SU-DHL-6 (cell line): ENCODE data around the gene SHISA5.

Experiments
- H2AFZ ChIP-seq: fragments of 200-600 bp; sonication (generic); 2 replicates; pipeline ENCODE4 v1.6.1; 2014; ENCODE audit warnings: low read depth, mild to moderate bottlenecking, moderate library complexity, mixed read lengths, antibody characterized with exemption, low read length; ENCODE audit not compliant: severe bottlenecking
- H3F3A ChIP-seq: fragments of 200-600 bp; shearing (Covaris generic); 2 replicates; pipeline ENCODE4 v1.6.0; 2016; ENCODE audit warnings: antibody characterized with exemption, mild to moderate bottlenecking; ENCODE audit not compliant: insufficient read depth
- H3K27ac ChIP-seq: fragments of 200-600 bp; sonication (generic); 2 replicates; pipeline ENCODE4 v1.5.1; 2016; ENCODE audit warnings: low read depth, mild to moderate bottlenecking, low read length, moderate library complexity, mixed read lengths
- H3K27me3 ChIP-seq: fragments of 200-600 bp; sonication (generic), shearing (Covaris generic); 2 replicates; pipeline ENCODE4 v1.6.0; 2014; ENCODE audit warnings: mild to moderate bottlenecking, low read length
- H3K36me3 ChIP-seq: fragments of 200-600 bp; sonication (generic); 2 replicates; pipeline ENCODE4 v1.6.1; 2014; ENCODE audit warnings: mild to moderate bottlenecking, low read length, mixed read lengths
- H3K4me2 ChIP-seq: fragments of 300-600, 200-600 bp; shearing (Covaris generic), sonication (generic); 2 replicates; pipeline ENCODE4 v1.6.0; 2014; ENCODE audit warnings: low read length, low read depth, mild to moderate bottlenecking; ENCODE audit not compliant: poor library complexity, severe bottlenecking
- H3K4me3 ChIP-seq: fragments of 200-600 bp; sonication (generic); 2 replicates; pipeline ENCODE4 v1.5.1; 2014; ENCODE audit warnings: antibody characterized with exemption, low read length, mild to moderate bottlenecking, mixed read lengths; ENCODE audit not compliant: insufficient read depth, poor library complexity, severe bottlenecking
- H3K79me2 ChIP-seq: fragments of 200-600 bp; sonication (generic); 2 replicates; pipeline ENCODE4 v1.6.1; 2014; ENCODE audit warnings: mild to moderate bottlenecking, low read length, moderate library complexity; ENCODE audit not compliant: insufficient read depth
- H3K9ac ChIP-seq: fragments of 200-600 bp; sonication (generic); 2 replicates; pipeline ENCODE4 v1.7.0; 2014; ENCODE audit warnings: mild to moderate bottlenecking, low read length
- H3K9me2 ChIP-seq: fragments of 200-600 bp; sonication (generic); replicated peaks from 2 replicates; pipeline ENCODE4 v1.6.1; 2014; ENCODE audit warnings: low read length; ENCODE audit not compliant: insufficient read depth
- H3K9me3 ChIP-seq: fragments of 200-600 bp; sonication (generic); 2 replicates; pipeline ENCODE4 v1.6.1; 2014; ENCODE audit warnings: low read length, mixed read lengths; ENCODE audit not compliant: insufficient read depth
- H4K20me1 ChIP-seq: fragments of 200-600 bp; sonication (generic); 2 replicates; pipeline ENCODE4 v1.6.1; 2014; ENCODE audit warnings: low read depth, mild to moderate bottlenecking, antibody characterized with exemption, low read length, moderate library complexity, mixed read lengths
- EZH2phosphoT487 ChIP-seq: fragments of 200-600 bp; sonication (generic), shearing (Covaris generic); conservative IDR thresholded peaks from 2 replicates; pipeline ENCODE4 v1.6.1; 2018; ENCODE audit warnings: mild to moderate bottlenecking, antibody characterized with exemption, low read length, moderate library complexity, mixed read lengths
- TF ChIP-seq, protein P1 (sequence below): fragments of 200-600 bp; sonication (generic); IDR thresholded peaks from one replicate; pipeline ENCODE4 v1.5.1; 2017; ENCODE audit warnings: antibody characterized with exemption, mild to moderate bottlenecking, low read length, moderate library complexity; ENCODE audit not compliant: insufficient read depth, poor library complexity, severe bottlenecking

SHISA5 gene

DNA sequence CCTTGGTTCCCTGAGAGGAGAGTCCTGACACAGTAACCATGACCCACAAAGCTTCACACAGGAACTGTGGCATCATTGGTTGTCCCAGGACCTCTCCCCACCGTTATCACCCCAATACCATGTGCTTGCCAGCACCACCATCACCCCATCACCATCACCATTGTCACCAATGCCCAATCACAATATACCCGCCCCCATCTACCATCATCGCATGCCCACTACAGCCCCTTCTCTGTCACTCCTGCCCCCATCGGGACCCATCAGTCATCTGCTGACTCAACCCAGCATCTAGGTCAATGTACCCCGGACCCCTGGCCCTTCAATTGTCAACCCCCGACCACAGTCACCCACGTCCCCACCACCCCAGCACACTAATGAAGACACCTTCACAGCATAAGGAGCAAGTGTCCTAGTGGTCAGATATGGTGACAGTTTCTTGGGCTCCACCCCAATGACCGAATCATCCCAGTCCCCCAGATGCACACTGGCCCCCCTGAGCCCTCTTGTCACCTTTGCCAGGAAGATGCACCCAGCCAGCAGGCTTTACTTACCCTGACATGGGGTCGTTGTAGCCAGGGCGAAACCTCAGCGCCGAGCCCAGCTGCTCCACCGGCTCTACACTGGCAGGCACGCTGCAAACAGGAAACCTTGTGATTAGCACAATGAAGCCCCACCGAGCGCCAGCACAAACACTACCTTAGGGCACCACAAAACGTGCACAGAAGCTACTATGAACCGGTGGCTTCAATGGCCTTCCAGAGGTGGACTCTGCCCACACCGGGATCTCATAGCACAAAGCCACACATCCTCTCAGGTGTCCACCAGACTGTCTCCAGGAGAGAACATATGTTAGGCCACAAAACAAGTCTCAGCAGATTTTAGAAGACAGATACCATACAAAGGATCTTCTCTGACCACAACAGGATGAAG, 25.1 kb downstream of the SHISA5 start:
- H3K4me3 ChIP-seq, result no peak overlapping the region
- peak overlapping the region; percentile 45 for H3K27ac ChIP-seq

DNA sequence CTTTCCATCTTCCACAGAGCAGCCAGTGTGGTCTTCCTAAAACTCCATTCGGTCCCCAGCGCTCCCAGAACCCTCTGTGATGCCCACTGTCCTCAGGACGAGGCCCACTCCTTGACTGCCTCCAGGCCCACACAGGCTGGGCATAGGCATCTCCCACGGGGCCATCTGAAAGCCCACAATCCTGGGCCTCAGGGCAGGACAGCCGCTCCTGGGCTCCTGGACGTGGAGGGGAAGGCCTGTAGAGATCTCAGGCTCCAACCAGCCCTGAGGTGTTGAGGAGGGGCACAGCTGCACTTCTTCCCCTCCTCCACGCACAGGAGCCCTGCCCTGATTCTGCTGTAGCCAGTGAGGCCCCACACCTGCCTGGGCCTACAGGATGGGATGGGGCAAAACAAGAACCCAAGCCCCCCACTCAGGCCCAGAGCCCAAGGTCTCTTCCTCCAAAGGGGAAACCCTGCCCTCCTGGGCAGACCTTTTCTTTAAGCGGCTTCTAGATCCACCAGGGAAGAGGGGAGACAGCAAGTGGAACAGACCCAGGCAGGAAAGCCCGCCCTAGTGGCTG, 25.9 kb downstream of the SHISA5 start:
- no peak overlapping the region for H3K4me3 ChIP-seq
- no peaks in the 10 kb centered on the region for H4K20me1 ChIP-seq
- H3K9me2 ChIP-seq, result no peaks in the 10 kb centered on the region
- H2AFZ ChIP-seq, result no peak overlapping the region
- H3K27ac ChIP-seq, result no peak overlapping the region
- H3K27me3 ChIP-seq, result no peaks in the 10 kb centered on the region
- H3K79me2 ChIP-seq, result no peaks in the 10 kb centered on the region
- no peak overlapping the region for H3K4me2 ChIP-seq
- no peaks in the 10 kb centered on the region for H3K36me3 ChIP-seq
- H3K9me3 ChIP-seq, result no peaks in the 10 kb centered on the region
- TF ChIP-seq, protein P1, sequence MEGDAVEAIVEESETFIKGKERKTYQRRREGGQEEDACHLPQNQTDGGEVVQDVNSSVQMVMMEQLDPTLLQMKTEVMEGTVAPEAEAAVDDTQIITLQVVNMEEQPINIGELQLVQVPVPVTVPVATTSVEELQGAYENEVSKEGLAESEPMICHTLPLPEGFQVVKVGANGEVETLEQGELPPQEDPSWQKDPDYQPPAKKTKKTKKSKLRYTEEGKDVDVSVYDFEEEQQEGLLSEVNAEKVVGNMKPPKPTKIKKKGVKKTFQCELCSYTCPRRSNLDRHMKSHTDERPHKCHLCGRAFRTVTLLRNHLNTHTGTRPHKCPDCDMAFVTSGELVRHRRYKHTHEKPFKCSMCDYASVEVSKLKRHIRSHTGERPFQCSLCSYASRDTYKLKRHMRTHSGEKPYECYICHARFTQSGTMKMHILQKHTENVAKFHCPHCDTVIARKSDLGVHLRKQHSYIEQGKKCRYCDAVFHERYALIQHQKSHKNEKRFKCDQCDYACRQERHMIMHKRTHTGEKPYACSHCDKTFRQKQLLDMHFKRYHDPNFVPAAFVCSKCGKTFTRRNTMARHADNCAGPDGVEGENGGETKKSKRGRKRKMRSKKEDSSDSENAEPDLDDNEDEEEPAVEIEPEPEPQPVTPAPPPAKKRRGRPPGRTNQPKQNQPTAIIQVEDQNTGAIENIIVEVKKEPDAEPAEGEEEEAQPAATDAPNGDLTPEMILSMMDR, result no peak
- no peak for TF ChIP-seq EZH2phosphoT487
- H3K9ac ChIP-seq, result no peak overlapping the region
- peaks cover 7% of the 10 kb centered on the region for H3F3A ChIP-seq

More for the DNA sequence above, 25.1 kb downstream of the SHISA5 start:
- no peaks in the 10 kb centered on the region for H3K9me2 ChIP-seq
- H3K4me2 ChIP-seq, result peak overlapping the region; percentile 49
- no peaks in the 10 kb centered on the region for H3K79me2 ChIP-seq
- H2AFZ ChIP-seq, result peak overlapping the region; percentile 81
- H3K9ac ChIP-seq, result peak overlapping the region; percentile 39
- no peaks in the 10 kb centered on the region for H3K36me3 ChIP-seq
- TF ChIP-seq, protein P1, result no peak
- no peak for TF ChIP-seq EZH2phosphoT487
- peaks cover under 1% of the 10 kb centered on the region; the same call in 1 of the 2 replicates for H3F3A ChIP-seq
- H4K20me1 ChIP-seq, result no peaks in the 10 kb centered on the region
- H3K27me3 ChIP-seq, result no peaks in the 10 kb centered on the region
- no peaks in the 10 kb centered on the region for H3K9me3 ChIP-seq

DNA sequence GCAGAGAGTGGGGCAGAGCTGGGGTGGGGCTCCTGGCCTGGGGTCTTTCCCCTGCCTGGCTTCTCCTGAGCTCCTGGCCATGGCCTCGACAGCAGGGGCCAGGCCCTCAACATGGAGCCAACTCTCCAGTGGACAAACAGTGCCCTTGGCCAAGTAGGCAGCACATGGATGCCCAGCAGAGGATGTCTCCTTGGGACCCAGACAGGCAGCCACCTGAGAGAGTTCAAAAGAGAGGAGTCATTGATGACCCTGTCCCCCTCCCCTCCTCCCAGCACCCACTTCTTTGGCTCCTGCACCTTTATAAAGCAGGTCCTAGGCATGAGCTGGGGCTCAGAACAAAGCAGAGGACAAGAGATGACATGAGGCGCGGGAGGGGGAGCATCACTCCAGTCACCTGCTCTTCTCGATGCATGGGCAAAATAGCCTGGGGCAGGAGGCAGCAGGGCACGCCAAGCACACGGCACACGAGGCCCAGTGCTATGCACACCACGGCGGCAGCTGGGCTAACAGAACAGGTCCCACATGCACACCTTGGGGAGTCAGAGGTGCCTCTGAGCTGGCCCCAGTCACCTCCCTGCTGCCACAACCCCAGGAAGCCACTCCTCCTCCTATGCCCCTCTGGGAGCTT, 27.4 kb downstream of the SHISA5 start:
- Histone ChIP-seq H3K79me2 (no peaks in the 10 kb centered on the region), H3F3A (peaks cover 14% of the 10 kb centered on the region), H3K9ac (no peak overlapping the region), H3K9me3 (no peaks in the 10 kb centered on the region), H3K36me3 (no peaks in the 10 kb centered on the region), H3K27ac (no peak overlapping the region), H3K9me2 (no peaks in the 10 kb centered on the region), H3K4me3 (no peak overlapping the region), H2AFZ (no peak overlapping the region), H3K4me2 (no peak overlapping the region), H4K20me1 (no peaks in the 10 kb centered on the region), H3K27me3 (no peaks in the 10 kb centered on the region)
- TF ChIP-seq EZH2phosphoT487, result no peak
- TF ChIP-seq, protein P1, result no peak
